ENCODE data around the gene PTPN1.
A peak's percentile ranks its signal among the peaks of the same experiment; 100 is the strongest.

PTPN1 gene

GRCh38 chr20:50494428-50494827 lies 15.8 kb upstream of the PTPN1 start:
- intact Hi-C loops (cut with DNase I; ENCODE audit: low total_unique reads) = no loop called here
- Histone ChIP-seq H3K36me3 (no peaks in the 10 kb centered on the region), H3K9me3 (no peaks in the 10 kb centered on the region), H3K27me3 (peaks cover 0 to 3% of the 10 kb centered on the region in 2 donors), H3K27ac (no peak overlapping the region), H3K4me1 (no peaks in the 10 kb centered on the region), H3K4me3 (no peak overlapping the region)
- no peak for TF ChIP-seq CTCF (IDR thresholded peaks at IDR 0.05)
- peak in 1 of 2 donors; percentile 31 for DNase-seq

GRCh38 chr20:50496773-50497385 lies 13.3 kb upstream of the PTPN1 start:
- Histone ChIP-seq H3K27ac (no peak overlapping the region), H3K9me3 (no peaks in the 10 kb centered on the region), H3K36me3 (no peaks in the 10 kb centered on the region), H3K4me1 (no peaks in the 10 kb centered on the region), H3K27me3 (peaks cover 0 to 3% of the 10 kb centered on the region in 2 donors), H3K4me3 (no peak overlapping the region)
- intact Hi-C loops (cut with DNase I; ENCODE audit: low total_unique reads) = no loop called here
- no peak for TF ChIP-seq CTCF (IDR thresholded peaks at IDR 0.05)
- DNase-seq = no peak

- no peak overlapping the region for H3K27ac ChIP-seq
- TF ChIP-seq CTCF (IDR thresholded peaks at IDR 0.05) = no peak
- DNase-seq = no peak
Observed at GRCh38 chr20:50498071-50498776, 12.0 kb upstream of the PTPN1 start.

GRCh38 chr20:50499938-50500337 lies 10.2 kb upstream of the PTPN1 start:
- Histone ChIP-seq H3K4me3 (no peak overlapping the region), H3K27ac (no peak overlapping the region), H3K36me3 (no peaks in the 10 kb centered on the region), H3K9me3 (no peaks in the 10 kb centered on the region), H3K27me3 (no peaks in the 10 kb centered on the region), H3K4me1 (no peaks in the 10 kb centered on the region)
- DNase-seq = peak in 1 of 2 donors; percentile 19
- intact Hi-C loops (cut with DNase I; ENCODE audit: low total_unique reads) = no loop called here
- TF ChIP-seq CTCF (IDR thresholded peaks at IDR 0.05) = no peak

More at GRCh38 chr20:50498071-50498776, 12.0 kb upstream of the PTPN1 start:
- no peaks in the 10 kb centered on the region for H3K9me3 ChIP-seq
- H3K4me3 ChIP-seq = no peak overlapping the region
- H3K36me3 ChIP-seq = no peaks in the 10 kb centered on the region
- intact Hi-C loops (cut with DNase I; ENCODE audit: low total_unique reads) = no loop called here
- no peaks in the 10 kb centered on the region for H3K4me1 ChIP-seq
- H3K27me3 ChIP-seq = peaks cover 0 to 3% of the 10 kb centered on the region in 2 donors

- Histone ChIP-seq H3K9me3 (no peaks in the 10 kb centered on the region), H3K27ac (no peak overlapping the region), H3K4me1 (no peaks in the 10 kb centered on the region), H3K4me3 (no peak overlapping the region), H3K27me3 (no peaks in the 10 kb centered on the region), H3K36me3 (no peaks in the 10 kb centered on the region)
- intact Hi-C loops (cut with DNase I; ENCODE audit: low total_unique reads) = no loop called here
- TF ChIP-seq CTCF (IDR thresholded peaks at IDR 0.05) = no peak
- no peak for DNase-seq
Observed at GRCh38 chr20:50501972-50502745, 8.0 kb upstream of the PTPN1 start.
